Activated CD8-positive, alpha-beta memory T cell treated with anti-CD3 and anti-CD28 coated beads, Interleukin-2, amount 10 ng/mL, durations not matched to agents 7 days and 5 days (primary cell): ENCODE data around the gene SPDEF. TPM values are rescaled to one million over a fixed set of nuclear protein-coding genes. Genes with fewer than 3 reads are reported as not detected.

ENCODE experiments used
- ATAC-seq: fragments of 150-1000 bp; cut with Tn5 transposase; one replicate; pipeline ENCODE4 v1.10.0; 2021; ENCODE audit warnings: moderate library complexity
- CTCF ChIA-PET: fragments of 350-600 bp; sonication (Branson Sonifier 250); formaldehyde crosslinking; loops from one replicate; lab custom pipeline; 2021; ENCODE audit warnings: antibody characterized with exemption; lab: Charles Lee
- DNase-seq: peaks from one replicate; pipeline ENCODE4 v3.0.0-alpha.2; 2020
- H3K27ac Mint-ChIP-seq: one replicate; pipeline ENCODE4 v1.8.0; 2021; ENCODE audit warnings: mild to moderate bottlenecking, mixed read lengths
- H3K27me3 Mint-ChIP-seq: one replicate; pipeline ENCODE4 v1.8.0; 2021; ENCODE audit warnings: mixed read lengths
- H3K36me3 Mint-ChIP-seq: one replicate; pipeline ENCODE4 v1.8.0; 2021; ENCODE audit warnings: mild to moderate bottlenecking, mixed read lengths
- H3K4me1 Mint-ChIP-seq: one replicate; pipeline ENCODE4 v1.8.0; 2021; ENCODE audit warnings: mixed read lengths
- H3K4me3 Mint-ChIP-seq: one replicate; pipeline ENCODE4 v1.8.0; 2021; ENCODE audit warnings: mild to moderate bottlenecking, moderate library complexity, mixed read lengths
- H3K9me3 Mint-ChIP-seq: one replicate; pipeline ENCODE4 v1.8.0; 2022; ENCODE audit warnings: low read depth, mixed read lengths
- total RNA-seq, 2 experiments: library from RNA; stranded (reverse); gene quantifications; one replicate each; pipeline ENCODE4 v1.2.3, GENCODE V29; 2021

Gene SPDEF
- total RNA-seq, 2 experiments from 2014 or later: 0.12 TPM; not detected in 1

GRCh38 chr6:34514593-34515472 lies 41.3 kb downstream of the SPDEF start:
- H3K36me3 Mint-ChIP-seq: peaks cover 3% of the 10 kb centered on the region
- no peak overlapping the region for H3K27ac Mint-ChIP-seq
- peaks cover 4% of the 10 kb centered on the region for H3K9me3 Mint-ChIP-seq
- no peak for ATAC-seq
- peaks cover 4% of the 10 kb centered on the region for H3K27me3 Mint-ChIP-seq
- no peak overlapping the region for H3K4me3 Mint-ChIP-seq
- no peaks in the 10 kb centered on the region for H3K4me1 Mint-ChIP-seq
- no peak for DNase-seq
- CTCF ChIA-PET: no interaction called here

GRCh38 chr6:34514112-34514511 lies 42.0 kb downstream of the SPDEF start:
- no peak for DNase-seq
- no peak overlapping the region for H3K27ac Mint-ChIP-seq
- CTCF ChIA-PET: no interaction called here

DNA sequence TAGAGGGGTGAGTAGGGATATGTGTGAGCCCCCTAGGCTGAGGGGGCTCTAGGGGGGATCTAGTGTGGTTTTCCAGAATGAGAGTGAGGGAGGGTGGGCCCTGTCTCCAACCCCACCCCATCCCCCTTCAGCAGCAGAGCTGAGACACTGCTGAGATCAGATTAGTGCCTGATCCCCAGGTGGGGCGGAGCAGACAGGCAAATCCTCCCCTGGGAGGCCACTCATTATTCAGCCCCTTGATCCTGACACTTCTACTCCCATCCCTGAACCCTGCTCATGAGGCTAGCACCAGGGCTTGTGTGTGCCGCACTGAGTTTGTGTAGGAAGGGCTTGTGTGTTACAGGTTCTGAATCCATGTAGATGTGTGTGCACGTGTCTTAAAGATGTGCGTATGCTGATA lies 42.5 kb downstream of the SPDEF start:
- H3K36me3 Mint-ChIP-seq: peaks cover 3% of the 10 kb centered on the region
- DNase-seq (no peak), ATAC-seq (no peak)
- H3K4me1 Mint-ChIP-seq: no peaks in the 10 kb centered on the region
- no peak overlapping the region for H3K27ac Mint-ChIP-seq
- CTCF ChIA-PET: no interaction called here
- peaks cover 4% of the 10 kb centered on the region for H3K9me3 Mint-ChIP-seq
- H3K4me3 Mint-ChIP-seq: no peak overlapping the region
- peaks cover 7% of the 10 kb centered on the region for H3K27me3 Mint-ChIP-seq

More at GRCh38 chr6:34514112-34514511, 42.0 kb downstream of the SPDEF start:
- H3K4me3 Mint-ChIP-seq: no peak overlapping the region
- peaks cover 4% of the 10 kb centered on the region for H3K9me3 Mint-ChIP-seq
- no peaks in the 10 kb centered on the region for H3K4me1 Mint-ChIP-seq
- no peak for ATAC-seq
- peaks cover 6% of the 10 kb centered on the region for H3K27me3 Mint-ChIP-seq
- H3K36me3 Mint-ChIP-seq: peaks cover 3% of the 10 kb centered on the region

DNA sequence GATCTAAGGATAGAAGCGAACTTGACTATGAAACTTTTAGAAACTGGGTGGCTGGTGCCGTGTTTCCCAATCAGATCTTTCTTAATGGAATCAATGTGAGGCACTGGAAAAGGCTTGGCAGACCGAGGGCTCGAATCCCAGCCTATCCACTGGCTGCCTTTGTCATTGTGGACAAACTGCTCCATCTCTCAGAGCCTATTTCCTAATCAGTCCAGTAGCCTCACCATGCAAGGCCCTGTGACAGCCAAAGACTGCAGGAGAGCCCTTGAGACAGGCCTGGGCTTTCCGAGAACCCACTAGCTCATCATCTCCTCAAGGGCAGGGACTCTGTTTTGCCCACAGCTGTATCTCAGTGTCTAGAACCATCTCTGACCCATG lies 43.4 kb downstream of the SPDEF start:
- Mint-ChIP-seq H3K9me3 (peaks cover 4% of the 10 kb centered on the region), H3K27me3 (peaks cover 7% of the 10 kb centered on the region), H3K4me1 (no peaks in the 10 kb centered on the region), H3K36me3 (peaks cover 3% of the 10 kb centered on the region), H3K27ac (no peak overlapping the region), H3K4me3 (no peak overlapping the region)
- ATAC-seq (no peak), DNase-seq (no peak)
- CTCF ChIA-PET: interaction anchor here (0.9 kb wide), 1 partner anchor 10 kb away, joined by 3 read pairs; no protein-coding TSS in a partner anchor

GRCh38 chr6:34511915-34512737 lies 44.0 kb downstream of the SPDEF start:
- H3K4me1 Mint-ChIP-seq: no peaks in the 10 kb centered on the region
- no peak overlapping the region for H3K4me3 Mint-ChIP-seq
- H3K27me3 Mint-ChIP-seq: peaks cover 7% of the 10 kb centered on the region
- H3K27ac Mint-ChIP-seq: no peak overlapping the region
- CTCF ChIA-PET: interaction anchor here (0.9 to 1.2 kb wide), 2 partner anchors 9 to 52 kb away, joined by 3 read pairs; no protein-coding TSS in a partner anchor
- ATAC-seq: no peak
- H3K9me3 Mint-ChIP-seq: peaks cover 4% of the 10 kb centered on the region
- H3K36me3 Mint-ChIP-seq: peaks cover 3% of the 10 kb centered on the region
- no peak for DNase-seq

GRCh38 chr6:34511214-34511914 lies 44.8 kb downstream of the SPDEF start:
- Mint-ChIP-seq H3K36me3 (peaks cover 3% of the 10 kb centered on the region), H3K4me3 (no peak overlapping the region), H3K4me1 (no peaks in the 10 kb centered on the region), H3K9me3 (peaks cover 4% of the 10 kb centered on the region), H3K27ac (no peak overlapping the region), H3K27me3 (peaks cover 7% of the 10 kb centered on the region)
- DNase-seq (no peak), ATAC-seq (no peak)
- CTCF ChIA-PET: interaction anchor here (1.2 kb wide), 1 partner anchor 52 kb away, joined by 3 read pairs; no protein-coding TSS in a partner anchor

DNA sequence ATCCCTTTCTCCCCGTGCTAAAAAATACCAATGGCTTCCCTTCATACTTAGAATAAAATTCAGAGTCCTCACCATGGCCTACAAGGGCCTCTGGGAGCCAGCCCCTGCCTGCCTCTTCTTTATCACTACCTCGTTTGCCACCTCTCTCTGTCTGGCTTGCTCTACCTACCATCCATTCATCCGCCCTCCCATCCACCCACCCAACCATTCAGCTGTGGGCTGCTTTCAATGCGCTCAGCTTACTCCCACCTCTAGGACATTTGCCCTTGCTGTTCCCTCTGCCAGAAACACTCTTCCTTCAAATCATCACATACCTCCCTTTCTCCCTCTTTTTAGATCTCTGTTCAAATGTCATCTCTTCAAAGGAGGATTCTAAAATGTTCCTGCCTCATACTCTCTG lies 45.8 kb downstream of the SPDEF start:
- no peak for DNase-seq
- no peaks in the 10 kb centered on the region for H3K4me1 Mint-ChIP-seq
- H3K9me3 Mint-ChIP-seq: peaks cover 4% of the 10 kb centered on the region
- peaks cover 11% of the 10 kb centered on the region for H3K27me3 Mint-ChIP-seq
- CTCF ChIA-PET: interaction anchor here (1.2 kb wide), 1 partner anchor 314 kb away, joined by 3 read pairs; no protein-coding TSS in a partner anchor
- no peak overlapping the region for H3K27ac Mint-ChIP-seq
- H3K36me3 Mint-ChIP-seq: peaks cover 3% of the 10 kb centered on the region
- H3K4me3 Mint-ChIP-seq: no peak overlapping the region
- no peak for ATAC-seq

GRCh38 chr6:34509782-34510181 lies 46.3 kb downstream of the SPDEF start:
- DNase-seq (no peak), ATAC-seq (no peak)
- H3K9me3 Mint-ChIP-seq: peaks cover 4% of the 10 kb centered on the region
- CTCF ChIA-PET: interaction anchor here (1.2 kb wide), 1 partner anchor 314 kb away, joined by 3 read pairs; no protein-coding TSS in a partner anchor
- H3K27ac Mint-ChIP-seq: no peak overlapping the region
- peaks cover 3% of the 10 kb centered on the region for H3K36me3 Mint-ChIP-seq
- no peaks in the 10 kb centered on the region for H3K4me1 Mint-ChIP-seq
- H3K4me3 Mint-ChIP-seq: no peak overlapping the region
- H3K27me3 Mint-ChIP-seq: peaks cover 14% of the 10 kb centered on the region

GRCh38 chr6:34508425-34508824 lies 47.7 kb downstream of the SPDEF start:
- Mint-ChIP-seq H3K27me3 (peaks cover 10% of the 10 kb centered on the region), H3K36me3 (peaks cover 3% of the 10 kb centered on the region), H3K4me1 (no peaks in the 10 kb centered on the region), H3K4me3 (no peak overlapping the region), H3K27ac (no peak overlapping the region), H3K9me3 (peaks cover 4% of the 10 kb centered on the region)
- CTCF ChIA-PET: interaction anchor here (1.7 kb wide), 1 partner anchor 101 kb away, joined by 7 read pairs; no protein-coding TSS in a partner anchor
- no peak for DNase-seq
- ATAC-seq: no peak

GRCh38 chr6:34506718-34507117 lies 49.4 kb downstream of the SPDEF start:
- peaks cover 10% of the 10 kb centered on the region for H3K27me3 Mint-ChIP-seq
- DNase-seq (no peak), ATAC-seq (no peak)
- H3K27ac Mint-ChIP-seq: no peak overlapping the region
- no peak overlapping the region for H3K4me3 Mint-ChIP-seq
- CTCF ChIA-PET: no interaction called here
- peaks cover 3% of the 10 kb centered on the region for H3K36me3 Mint-ChIP-seq
- H3K9me3 Mint-ChIP-seq: peaks cover 4% of the 10 kb centered on the region
- no peaks in the 10 kb centered on the region for H3K4me1 Mint-ChIP-seq

DNA sequence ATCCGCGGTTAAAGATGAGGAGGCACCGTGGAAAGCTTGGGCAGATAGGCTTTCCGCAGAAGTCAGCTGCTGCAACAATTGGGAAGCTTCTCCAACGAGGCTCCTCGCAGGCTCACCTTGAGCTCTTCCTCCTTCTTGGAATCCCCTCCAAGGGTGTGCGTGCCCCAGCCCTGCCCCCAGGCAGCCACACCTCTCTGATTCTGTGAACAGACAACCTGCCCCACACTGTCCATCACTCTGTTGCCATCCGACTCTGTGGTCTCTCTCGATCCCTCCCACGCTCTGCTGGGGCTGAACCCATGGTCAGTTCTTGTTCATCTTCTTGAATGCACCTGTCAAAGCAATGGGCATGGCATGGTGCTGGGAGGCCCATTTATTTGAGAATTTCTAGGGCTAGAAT lies 58.7 kb downstream of the SPDEF start:
- H3K9me3 Mint-ChIP-seq: peaks cover 2% of the 10 kb centered on the region
- CTCF ChIA-PET: no interaction called here
- H3K4me3 Mint-ChIP-seq: no peak overlapping the region
- H3K36me3 Mint-ChIP-seq: no peaks in the 10 kb centered on the region
- H3K27ac Mint-ChIP-seq: no peak overlapping the region
- DNase-seq (no peak), ATAC-seq (no peak)
- no peaks in the 10 kb centered on the region for H3K4me1 Mint-ChIP-seq
- peaks cover 12% of the 10 kb centered on the region for H3K27me3 Mint-ChIP-seq

DNA sequence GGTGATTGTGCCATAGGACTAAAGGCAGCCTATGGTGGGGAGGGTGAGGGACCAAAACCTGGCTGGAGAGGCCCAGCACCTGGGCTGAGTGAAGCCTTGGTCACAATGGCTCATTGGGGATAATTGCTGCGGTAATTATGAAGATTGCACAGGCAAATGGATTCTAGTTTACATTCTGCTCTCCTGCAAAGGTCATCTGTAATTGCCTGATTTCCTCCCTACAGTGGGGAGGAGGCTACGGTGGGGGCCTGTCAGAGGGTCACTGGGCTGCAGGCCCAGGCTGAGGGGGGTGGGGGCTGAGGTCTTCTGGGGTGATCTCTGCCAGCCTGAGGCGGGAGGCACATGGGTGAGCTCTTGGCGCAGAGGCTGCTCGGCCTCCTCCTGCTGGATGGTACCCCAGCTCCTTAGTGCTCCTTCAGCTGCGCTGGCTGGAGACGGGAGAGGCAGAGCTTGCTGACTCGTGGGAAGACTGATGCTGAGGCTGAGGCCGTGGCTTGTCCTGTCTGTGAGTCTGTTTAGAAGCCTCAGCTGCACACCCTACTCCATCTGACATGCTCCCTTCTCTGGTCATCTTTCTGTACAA lies 59.9 kb downstream of the SPDEF start:
- H3K36me3 Mint-ChIP-seq: no peaks in the 10 kb centered on the region
- ATAC-seq (no peak), DNase-seq (no peak)
- H3K9me3 Mint-ChIP-seq: peaks cover 2% of the 10 kb centered on the region
- no peak overlapping the region for H3K27ac Mint-ChIP-seq
- no peak overlapping the region for H3K4me3 Mint-ChIP-seq
- H3K4me1 Mint-ChIP-seq: no peaks in the 10 kb centered on the region
- CTCF ChIA-PET: no interaction called here
- H3K27me3 Mint-ChIP-seq: peaks cover 8% of the 10 kb centered on the region
